ENCODE measurements around the gene ADCY9.
A peak's percentile ranks its signal among the peaks of the same experiment; 100 is the strongest.

ADCY9 gene

DNA sequence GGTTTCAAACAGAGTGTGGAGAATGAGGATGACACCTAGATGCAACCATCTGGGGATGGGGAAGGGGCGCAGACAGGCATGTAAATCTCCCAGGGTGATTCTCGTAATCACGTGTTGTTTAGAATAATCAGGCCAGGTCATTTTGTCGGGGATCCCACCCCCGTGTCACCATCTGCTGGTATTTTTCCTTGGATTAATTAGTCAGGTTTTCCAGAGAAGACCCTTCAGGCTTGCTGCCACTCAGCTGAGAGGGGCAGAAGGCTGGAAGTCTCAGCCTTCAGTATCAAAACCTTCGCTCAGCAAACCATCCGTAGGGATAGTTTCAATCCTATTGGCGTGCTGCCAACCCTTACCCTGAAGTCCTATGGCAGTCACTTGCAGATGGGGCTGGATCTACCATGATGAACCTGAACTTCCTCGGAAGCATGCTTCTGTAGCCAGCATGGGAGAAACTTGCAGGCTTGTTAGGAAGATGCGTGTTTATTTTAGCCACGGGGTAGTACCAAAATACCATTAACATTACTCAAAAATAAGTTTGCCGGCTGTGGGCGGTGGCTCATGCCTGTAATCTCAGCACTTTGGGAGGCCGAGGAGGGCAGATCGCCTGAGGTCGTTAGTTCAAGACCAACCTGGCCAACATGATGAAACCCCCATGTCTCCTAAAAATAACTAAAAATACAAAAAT lies 7.5 kb upstream of the ADCY9 start:
- peak; percentile 63 for DNase-seq

DNA sequence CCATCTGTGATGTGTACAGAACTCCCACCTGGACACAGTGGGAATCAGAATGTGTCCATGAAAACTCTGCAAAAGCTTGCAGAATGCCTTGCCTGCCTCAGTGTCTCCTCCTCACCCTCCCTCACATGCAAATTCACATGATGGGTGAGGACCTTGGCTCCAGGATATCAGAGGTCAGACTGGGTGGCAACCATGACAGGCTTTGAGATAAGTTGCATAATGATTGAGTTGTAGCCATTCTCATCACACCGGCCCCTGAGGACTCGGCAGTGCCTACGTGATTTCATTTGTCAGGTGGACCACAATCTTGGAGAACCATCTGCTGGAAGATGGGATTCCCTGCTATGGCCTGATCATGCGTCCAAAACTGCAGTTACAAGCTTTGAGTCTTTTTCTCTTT lies 3.9 kb upstream of the ADCY9 start:
- DNase-seq = no peak

DNA sequence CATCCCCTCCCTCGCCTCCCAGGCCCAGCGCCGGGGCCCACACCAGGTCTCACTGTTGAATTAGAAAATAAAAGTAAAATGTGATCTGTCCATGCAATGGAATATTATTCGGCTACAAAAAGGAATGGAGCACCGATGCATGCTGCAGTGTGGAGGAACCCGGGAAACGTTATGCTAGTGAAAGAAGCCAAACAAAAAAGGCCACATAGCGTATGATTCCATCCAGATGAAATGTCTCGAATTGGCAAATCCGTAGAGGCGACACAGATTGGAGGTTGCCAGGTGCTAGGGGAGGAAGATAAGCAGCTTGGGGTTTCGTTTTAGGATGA lies 972 bp upstream of the ADCY9 start:
- DNase-seq = no peak

DNA sequence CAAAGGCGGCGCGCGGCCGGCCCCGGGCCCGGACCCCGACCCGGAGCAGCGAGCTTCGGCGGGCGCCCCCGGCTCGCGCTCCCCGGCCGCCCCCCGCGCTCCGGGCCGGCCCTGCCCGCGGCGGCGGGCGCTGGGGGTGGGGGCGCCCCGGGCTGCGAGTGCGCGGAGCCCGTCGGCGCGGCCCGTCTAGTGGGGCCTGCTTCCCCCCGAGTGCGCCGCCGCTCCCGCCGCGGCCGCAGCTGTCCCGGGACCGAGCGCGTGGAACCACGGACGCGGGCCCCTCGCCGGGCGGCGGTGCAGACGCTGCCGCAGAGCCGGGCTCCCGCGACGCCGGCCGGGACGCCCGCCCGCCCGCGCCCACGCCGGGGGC lies 308 bp downstream of the ADCY9 start:
- DNase-seq = no peak

DNA sequence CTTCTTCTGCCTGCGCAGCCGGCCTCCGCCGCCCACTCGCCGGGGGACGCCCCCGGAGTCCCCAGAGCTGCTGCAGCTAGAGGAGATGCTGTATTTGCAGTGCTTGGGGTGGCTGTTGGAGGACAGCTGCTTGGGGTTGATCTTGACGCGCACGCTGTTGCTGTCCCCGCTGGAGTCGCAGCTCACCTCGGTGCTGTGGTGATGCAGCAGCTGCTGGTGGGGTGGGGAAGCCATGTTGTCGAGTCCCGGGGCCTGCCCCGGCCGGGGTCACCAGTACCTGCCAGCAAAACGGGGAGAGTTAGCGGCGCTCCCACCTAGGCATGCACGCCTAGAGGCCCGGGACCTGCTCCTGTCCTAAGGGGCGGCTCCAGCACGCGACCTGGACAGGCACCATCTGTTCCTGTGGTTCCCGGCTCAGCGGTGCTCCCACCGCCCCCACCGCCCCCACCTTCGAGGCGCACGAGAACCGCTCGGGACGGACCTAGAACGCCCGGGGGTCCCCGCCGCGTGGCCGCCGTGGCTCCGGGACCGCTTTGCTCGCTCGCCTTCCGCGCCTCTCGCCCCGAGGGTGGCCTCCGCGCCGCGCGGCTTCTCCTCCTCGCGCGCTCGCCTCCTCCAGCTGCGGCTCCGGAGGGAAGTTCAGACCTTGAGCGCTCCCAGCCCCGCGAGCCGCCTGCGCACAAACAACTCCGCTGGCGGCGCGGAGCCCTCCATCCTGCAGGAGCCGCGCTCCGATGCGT lies 863 bp downstream of the ADCY9 start:
- peak; percentile 65 for DNase-seq

DNA sequence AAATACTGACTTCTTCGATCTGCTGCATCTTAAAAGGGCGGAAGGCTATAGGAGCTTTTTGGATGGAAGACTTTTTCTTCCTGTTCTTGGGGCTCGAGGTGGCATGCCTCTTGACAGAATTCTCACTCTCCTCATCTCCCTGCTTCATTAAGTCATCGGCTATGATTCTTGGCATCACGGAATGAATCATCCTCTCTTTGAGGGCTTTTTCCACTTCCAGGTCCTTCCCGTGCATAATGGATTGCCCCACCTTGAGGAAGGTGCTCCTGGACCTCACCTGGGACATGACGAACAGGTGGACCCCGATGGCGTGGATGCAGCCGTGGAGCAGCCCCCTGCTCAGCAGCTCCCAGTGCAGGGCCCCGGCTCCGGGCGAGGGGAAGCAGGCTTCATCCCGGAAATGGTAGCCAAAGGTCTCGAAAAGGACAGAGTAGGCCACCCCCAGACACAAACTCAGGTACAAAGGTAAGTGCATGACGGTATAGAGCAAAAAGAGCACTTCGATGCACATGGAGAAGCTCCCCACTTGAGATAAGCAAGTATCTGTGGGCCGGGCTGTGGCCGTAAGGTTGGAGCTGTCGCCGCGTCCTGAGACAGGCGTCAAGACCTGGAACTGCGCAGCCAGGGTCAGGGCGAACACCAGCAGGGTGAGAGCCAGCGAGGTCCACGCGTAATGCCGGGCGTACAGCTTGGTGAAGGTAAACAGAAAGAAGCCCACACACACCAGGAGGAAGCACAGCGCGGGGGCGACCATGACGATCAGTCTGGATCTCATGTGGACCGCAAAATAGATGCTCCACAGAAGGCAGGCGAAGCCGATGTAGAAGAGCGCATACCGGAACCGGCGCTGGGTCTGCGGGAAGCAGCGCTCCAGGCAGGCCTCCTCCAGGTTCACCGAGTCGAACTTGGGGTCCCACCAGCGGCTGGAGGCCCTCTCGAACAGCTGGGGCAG lies 1.7 kb downstream of the ADCY9 start:
- no peak for DNase-seq

DNA sequence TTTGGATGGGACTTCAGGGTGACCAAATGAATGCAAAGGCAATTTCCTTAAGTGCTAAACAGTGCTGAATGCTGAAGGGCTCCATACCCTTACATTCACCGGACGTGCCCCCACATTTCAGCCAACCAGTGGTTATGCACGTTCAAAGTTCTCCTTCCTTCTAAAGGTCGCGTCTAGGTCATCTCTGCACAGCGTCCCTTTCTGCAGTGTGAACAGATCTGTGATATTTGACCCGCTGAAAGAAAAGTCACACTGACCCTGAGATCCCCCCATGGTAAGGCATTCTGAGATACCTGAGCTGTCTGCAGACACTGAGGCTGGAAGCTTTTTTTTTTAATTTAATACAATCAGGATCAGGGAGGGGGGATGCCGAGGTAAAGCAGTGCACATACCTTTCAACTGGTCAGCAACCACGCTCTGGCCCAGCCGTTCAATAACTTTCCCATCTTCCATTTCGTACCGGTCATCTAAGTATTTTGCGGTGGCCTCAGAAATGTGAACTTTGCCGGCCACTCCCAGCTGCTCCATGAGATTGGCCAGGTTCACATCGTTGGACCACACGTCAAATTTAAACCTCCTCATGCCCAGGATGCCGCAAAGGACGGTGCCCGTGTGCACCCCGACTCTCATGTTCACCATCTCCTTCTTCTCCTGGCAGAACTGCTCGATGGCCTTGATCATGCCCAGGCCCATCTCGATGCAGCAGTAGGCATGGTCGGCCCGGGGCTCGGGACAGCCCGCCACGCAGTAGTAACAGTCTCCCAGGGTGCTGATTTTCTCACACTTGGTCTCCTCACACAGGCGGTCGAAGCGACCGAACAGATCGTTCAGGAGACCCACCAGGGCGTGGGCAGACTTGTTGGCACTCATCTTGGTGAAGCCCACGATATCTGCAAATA lies 2.6 kb downstream of the ADCY9 start:
- no peak for DNase-seq

DNA sequence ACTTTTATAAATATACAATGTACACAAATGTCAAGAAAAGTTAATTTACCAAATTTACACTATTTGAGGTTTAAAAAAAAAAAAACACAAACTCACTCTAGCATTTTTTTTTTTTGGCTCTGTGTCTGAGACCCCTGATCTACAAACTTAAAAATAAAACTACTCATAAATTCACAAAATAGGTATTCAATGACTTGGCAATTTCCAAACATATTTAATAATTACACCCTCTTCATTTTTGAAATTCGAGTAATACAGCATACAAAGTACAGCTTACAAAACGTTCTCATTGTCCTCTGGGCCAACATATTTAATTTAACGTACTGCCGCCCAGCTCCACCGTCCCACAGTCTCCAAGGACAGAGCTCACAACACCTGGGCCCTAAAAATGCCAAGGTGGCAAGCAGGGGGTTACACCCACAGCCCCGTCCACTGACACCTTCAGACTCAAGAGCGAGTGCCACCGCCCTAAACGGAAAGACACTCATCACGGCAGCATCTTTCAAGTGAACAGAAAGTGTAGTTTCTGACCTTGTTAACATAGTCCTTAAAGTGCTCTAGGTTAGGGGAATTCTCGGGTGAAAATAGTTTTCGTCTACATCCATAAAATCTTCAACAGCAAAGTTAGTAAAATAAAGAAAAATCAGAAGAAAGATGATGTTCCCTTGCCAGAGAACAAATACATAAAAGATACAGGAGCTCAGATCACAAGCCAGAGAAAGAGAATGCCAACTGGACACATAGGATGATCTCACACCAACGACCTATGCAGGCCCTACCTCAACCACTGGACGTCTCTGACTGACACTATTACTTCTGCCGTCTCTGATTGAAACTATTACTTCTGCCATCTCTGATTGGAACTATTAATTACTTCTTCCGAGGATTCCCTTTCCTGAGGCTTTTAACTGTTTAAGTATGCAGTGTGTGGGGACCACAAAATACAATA lies 4.2 kb downstream of the ADCY9 start:
- no peak for DNase-seq

DNA sequence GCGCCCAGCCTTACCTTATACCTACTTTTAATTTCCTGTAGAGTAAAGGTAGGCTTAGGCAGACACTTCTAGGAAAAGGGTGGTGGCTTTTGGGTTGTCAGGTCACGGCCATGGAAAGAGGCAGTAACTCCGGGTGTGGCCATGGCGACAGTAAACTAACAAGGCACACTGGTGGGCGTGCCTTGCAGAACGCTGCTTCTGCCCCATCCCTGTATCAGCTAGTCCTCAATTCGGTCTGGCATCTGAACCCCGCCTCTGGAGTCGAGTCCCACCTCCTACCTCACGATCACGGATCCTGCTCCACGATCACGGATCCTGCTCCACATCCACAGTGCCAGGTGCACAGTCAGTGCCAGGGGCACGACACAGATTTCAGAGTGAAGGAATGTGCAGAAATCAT lies 5.6 kb downstream of the ADCY9 start:
- no peak for DNase-seq

DNA sequence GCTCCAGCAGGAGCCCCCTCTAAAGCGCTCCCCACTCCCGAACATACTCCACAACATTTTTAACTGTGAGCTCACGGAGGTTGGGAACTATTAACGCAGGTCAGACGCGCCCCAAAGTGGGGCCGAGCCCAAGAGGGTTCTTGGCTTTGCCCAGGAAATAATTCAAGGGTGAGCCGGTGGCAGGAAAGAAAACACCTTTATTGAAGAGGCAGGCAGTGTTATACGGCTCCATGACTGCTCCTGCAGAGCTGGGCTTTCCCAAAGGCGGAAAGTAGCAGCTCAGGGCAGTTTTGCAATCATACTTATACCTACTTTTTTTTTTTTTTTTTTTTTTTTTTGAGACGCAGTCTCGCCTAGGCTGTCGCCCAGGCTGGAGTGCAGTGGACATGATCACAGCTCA lies 6.2 kb downstream of the ADCY9 start:
- no peak for DNase-seq

DNA sequence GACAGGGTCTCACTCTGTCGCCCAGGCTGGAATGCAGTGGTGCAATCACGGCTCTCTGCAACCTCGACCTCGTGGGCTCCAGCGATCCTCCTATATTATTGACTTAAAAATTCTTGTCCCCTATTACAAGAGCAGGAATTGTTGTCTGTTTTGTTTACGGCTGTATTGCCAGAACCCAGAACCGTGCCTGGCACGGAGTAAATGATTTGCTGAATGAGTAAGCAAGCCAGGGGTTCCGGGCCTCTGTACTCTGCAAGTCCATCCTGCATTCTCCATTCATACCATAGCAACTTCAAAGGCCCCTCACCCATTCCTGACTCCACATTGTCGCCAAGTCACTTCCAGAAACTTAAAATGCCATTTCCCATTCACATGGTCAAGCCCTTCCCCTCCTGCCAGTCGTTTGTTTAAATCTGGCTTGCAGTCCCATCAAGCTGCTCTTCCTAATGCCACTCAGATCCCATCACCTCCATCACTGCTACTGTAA lies 6.9 kb downstream of the ADCY9 start:
- DNase-seq = no peak

DNA sequence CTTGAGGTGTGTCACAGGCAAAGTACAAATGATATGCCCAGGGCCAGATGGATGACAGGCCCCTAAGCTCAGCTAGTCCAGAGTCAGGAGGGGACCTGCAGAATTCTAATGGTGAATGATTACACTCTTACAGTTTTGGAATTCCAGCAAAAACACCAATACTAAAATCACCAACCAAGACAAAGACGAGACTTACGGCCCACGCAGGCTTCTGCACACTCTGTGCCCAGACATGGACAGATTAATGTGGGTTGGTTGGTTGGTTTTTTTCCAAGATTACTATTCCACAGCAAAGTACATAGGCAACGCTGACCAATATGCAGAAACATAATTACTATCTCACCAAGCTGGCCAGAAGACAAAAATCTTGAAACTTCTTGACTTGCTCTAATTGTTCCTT lies 9.7 kb downstream of the ADCY9 start:
- no peak for DNase-seq

DNA sequence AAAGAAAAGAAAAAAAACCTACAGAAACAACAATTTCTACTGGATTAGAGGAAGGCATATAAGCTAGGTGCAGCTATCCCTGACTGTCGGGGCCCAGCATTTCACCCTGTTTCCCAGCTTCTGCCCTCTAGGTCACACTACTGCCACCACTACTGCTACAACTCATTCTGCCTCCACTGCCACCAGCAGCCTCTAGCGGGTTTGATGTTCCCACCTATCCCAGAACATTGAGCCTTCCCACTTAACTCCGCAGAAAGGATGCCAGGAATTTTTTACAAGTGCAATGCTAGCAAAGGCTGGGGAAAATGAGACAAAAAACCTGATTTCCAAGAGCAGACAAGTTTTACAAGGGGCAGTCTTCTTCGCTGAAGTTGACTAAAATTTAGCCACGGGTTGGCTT lies 10.4 kb downstream of the ADCY9 start:
- no peak for DNase-seq

DNA sequence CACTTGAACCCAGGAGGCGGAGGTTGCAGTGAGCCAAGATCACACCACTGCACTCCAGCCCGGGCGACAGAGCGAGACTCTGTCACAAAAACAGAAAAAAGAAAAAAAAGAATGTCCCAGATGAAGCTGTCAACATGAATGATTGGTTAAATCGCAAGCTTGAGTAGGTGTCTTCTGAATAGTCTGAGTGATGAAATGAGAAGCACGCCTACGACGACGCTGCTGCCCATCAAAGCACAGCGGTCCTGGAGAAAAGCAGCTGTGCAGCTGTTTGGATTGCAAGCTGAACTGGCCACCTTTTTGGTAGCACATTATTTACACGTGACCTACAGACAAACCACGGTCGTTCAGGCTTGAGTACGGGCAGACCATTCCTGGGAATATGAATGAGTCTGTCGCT lies 12.5 kb downstream of the ADCY9 start:
- DNase-seq = no peak

DNA sequence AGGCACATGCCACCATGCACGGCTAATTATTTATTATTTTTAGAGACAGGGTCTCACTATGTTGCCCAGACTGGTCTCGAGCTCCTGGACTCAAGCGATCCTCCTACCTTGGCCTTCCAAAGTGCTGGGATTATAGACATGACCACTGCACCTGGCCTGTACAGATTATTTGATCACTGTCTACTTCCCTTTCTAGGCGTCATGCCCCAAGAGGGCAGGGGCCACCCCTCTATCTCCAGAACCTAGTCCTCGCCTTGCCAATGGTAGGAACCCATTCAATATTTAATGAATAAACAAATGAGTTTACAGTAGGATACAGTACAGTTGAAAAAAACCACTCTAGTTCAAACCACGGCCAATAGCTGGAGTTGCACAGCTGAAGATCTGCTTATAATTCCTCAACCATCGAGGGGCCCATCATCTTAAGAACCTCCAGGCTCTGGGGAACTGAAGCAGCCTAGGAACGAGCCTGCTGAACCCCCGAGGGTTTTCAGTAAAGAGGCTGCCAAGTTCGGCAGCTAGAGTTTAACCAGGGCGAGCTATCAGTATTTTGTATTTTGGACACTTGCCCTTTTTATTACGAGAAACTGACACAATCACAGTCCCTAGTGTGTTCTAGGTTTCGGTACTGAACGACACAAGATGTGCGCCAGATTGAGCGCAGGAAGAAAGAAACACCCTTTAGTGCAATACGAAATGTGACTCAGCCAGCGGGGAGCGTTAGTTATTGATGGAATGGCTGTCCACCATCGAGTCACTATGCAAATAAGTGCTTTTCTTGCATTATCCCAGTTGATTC lies 14.6 kb downstream of the ADCY9 start:
- DNase-seq = no peak

DNA sequence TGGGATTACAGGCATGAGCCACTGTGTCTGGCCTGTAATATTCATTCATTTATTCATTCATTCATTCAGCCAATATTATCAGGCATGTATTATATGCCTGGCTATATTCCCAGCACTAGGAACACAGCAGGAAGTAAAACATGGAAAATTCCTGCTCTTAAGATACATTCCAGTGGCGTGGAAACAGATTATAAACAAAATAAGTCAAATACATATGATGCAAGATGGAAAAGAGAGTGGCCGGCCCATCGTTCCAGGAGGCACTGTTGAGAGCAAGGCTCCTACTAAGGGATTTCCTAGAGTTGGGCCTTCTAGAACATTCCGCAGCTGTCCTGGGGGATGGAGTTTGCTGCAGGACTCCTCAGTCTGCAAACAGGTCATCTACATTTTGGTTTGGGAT lies 17.7 kb downstream of the ADCY9 start:
- DNase-seq = peak; percentile 77

DNA sequence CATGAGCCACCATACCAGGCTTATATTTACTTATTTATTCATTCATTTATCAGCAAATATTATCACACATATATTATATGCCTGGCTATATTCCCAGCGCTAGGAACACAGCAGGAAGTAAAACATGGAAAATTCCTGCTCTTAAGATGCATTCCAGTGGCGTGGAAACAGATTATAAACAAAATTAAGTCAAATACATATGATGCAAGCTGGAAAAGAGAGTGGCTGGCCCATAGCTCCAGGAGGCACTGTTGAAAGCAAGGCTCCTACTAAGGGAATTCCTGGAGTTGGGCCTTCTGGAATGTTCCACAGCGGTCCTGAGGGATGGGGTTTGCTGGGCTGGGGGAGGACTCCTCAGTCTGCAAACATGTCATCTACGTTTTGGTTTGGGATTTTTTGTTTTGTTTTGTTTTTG lies 18.4 kb downstream of the ADCY9 start:
- peak; percentile 96 for DNase-seq

DNA sequence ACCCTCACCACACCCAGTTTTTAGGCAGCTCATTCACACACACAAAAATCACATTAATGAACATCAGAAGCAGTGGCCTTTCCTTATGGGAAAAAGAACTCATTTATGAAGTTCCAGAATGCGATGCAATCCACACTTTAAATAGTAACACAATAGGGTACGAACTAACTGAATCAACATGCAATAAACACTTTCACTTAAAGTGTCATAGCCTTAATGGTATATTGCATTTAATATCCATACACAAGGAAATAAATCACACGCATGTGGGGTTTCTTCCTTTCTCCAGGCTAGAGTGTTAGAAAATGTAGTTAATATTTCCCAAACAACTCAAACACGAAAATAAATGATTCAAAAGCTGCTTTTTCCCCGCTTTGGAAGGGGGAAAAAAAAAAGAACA lies 19.7 kb downstream of the ADCY9 start:
- DNase-seq = no peak

DNA sequence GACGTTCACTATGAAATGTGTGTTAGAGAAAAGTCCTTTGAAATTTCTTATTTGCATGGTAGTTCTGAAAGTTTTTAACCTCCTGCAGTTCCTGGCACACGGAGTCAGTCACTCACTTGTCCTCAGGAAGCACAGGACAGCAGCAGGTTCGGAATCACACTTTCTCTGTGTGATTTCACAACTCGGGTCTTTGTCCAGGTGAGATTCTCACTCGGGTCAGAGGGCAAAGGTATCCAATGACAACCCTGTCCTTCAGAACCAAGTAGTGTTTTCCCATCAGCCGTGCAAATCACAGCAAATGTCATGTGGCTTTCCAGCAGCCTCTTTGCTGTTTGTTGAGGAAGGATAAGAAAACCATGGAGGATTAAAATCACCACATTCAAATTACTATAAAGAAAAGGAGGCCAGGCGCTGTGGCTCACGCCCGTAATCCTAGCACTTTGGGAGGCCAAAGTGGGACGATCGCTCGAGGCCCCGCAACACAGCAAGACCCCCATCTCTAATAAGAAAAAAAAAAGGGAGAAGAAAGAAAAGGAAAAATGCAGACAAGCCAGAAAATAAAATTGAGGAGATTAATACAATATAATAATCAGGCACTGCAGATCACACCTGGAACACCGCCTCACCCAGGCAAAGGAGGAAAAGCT lies 22.0 kb downstream of the ADCY9 start:
- no peak for DNase-seq

All from fibroblast of skin of scalp (primary cell).